Stimulated activated CD8-positive, alpha-beta memory T cell treated with anti-CD3 and anti-CD28 coated beads, Interleukin-15, amount 100 ng/mL, for 48 hours (primary cell): ENCODE data around the gene TESK2.
"Not testable (repeated sequence)": the region's sequence is repeated elsewhere in the genome, so short reads cannot be mapped to it uniquely, and the experiment has no call there.

ENCODE experiments used
- DNase-seq, 2 donors: peaks; one replicate each; pipeline ENCODE4 v3.0.0-alpha.2; 2020; ENCODE audit warnings: low read depth in 2 of 2

TESK2 gene

GRCh38 chr1:45375104-45376090 is 115.6 kb downstream of the TESK2 start:
- no peak for DNase-seq

DNA sequence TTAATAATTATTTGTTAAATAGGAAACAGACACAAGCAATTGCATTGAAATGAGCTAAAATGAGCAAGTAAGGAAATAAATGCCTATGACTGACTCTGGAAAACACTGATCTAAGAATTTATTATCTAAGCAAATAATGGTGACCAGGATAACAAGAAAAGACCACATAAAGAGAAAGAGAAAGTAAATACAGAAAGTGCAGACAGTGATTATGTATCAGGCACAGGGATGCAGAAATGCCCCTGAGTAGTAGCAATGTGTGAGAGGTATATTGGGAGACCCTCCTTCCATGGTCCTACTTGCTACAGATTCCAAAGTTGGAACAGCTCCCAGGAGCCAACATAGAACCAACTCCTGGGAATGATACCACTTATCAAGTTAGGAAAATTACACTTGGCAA is 117.4 kb downstream of the TESK2 start:
- no peak for DNase-seq

GRCh38 chr1:45370575-45370974 is 120.4 kb downstream of the TESK2 start:
- no peak for DNase-seq

DNA sequence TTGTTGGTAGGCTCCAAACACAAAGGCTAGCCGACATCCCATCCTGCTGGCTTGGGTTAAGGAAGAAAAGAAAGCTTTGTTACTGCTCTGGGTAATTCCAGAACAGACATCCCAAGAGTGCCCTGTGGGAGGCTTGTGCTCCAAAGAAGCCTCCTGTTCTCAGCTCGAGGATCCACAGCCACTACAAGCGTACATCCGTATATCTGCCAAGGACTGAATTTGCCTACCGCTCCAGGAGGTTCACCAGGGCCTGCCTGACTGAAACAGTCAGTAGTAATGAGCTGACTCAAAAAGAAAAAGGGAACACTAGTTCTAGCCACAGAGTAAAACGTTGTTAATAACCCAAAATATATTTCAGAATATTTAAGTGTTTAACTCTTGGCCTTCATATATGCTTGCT is 125.9 kb downstream of the TESK2 start:
- no peak for DNase-seq

GRCh38 chr1:45364294-45364693 is 126.7 kb downstream of the TESK2 start:
- no peak for DNase-seq

DNA sequence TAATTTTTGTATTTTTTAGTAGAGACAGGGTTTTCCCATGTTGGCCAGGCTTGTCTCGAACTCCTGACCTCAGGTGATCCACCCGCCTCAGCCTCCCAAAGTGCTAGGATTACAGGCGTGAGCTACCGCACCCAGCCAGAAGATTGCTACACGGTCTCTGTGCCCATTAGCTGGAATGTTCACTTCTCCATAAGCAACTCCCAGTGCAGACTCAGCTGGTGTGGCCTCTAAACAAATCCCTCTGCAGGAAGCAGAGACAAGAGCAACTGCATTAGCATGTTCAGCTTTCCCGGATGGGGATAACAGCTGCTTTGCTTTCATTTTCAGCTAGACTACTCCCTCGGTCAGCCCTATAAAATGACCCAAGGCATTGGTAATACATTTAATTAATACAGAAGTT is 130.0 kb downstream of the TESK2 start:
- DNase-seq: not testable (repeated sequence)

DNA sequence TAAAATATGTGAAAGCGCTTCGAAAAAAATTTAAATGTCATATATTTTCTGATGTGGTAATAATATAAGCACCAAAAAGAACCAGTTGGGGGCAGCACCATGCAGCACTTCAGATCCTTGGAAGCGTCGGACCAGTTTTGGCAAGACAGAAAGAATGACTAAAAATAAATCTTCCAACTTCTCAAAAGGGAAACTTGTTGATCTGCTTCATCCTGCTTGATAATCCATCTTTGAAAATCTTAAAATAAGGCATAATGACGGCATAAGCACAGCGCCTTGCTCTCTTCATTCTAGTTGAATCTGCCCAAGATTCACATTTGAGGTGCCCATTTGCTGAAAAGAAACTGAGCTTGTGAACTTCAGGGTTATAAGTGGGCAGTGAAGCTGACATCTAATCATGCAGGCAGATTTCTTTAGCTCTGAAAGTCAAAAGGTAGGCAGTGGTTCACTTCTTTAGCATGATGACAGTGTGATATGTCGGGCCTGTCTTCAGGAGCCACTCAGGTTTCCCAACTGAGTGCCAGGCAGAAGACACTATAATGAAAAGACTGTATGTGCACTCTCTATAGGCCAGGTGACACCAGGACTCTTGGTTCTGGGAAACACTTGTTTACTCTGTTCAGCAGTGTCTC is 131.0 kb downstream of the TESK2 start:
- no peak for DNase-seq

GRCh38 chr1:45356186-45356585 is 134.8 kb downstream of the TESK2 start:
- DNase-seq: no peak

DNA sequence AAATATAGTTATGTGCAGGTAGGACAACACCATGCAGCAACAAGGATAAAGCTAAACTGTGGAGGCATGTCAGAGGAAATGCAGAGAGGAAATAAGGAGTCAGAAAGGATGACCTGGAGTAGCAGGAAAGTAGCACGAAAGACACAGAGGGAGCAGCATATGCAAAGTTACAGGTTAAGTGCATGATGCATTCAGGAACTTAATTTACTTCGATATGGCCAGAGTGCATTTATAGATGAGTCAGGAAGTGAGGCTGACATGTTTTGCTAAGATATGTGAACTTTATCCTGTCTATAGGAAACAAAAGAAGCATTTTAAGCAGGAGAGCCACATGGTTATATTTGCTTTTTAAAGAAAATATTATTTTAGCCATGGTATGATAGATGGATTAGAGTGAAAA is 135.3 kb downstream of the TESK2 start:
- DNase-seq: no peak

GRCh38 chr1:45354838-45355237 is 136.1 kb downstream of the TESK2 start:
- no peak for DNase-seq

GRCh38 chr1:45353685-45354084 is 137.3 kb downstream of the TESK2 start:
- no peak for DNase-seq

- no peak for DNase-seq
These were observed 139.5 kb downstream of the TESK2 start for GRCh38 chr1:45351508-45351907.

- no peak for DNase-seq
These were observed 141.8 kb downstream of the TESK2 start for GRCh38 chr1:45348966-45349677.

- DNase-seq: no peak
These were observed 142.4 kb downstream of the TESK2 start for GRCh38 chr1:45348609-45348965.

DNA sequence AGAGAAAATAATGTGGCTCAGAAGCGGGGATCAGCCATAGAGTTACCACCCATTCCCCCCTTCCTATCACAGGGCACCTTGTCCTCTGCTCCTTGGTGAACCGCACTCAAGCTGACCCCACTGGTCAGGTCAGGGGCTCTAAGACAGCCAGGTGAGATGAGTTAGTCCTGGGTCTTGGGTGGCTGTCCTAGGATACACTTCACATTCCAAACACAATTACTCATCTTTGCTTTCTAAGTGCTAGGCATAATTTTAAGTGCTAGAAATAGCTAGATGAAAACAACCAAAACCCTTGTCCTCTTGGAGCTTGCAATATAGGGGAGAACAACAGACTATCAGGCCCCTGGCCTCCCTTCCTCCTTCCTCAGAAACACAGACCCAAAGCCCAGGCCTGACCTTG is 142.9 kb downstream of the TESK2 start:
- DNase-seq: no peak

DNA sequence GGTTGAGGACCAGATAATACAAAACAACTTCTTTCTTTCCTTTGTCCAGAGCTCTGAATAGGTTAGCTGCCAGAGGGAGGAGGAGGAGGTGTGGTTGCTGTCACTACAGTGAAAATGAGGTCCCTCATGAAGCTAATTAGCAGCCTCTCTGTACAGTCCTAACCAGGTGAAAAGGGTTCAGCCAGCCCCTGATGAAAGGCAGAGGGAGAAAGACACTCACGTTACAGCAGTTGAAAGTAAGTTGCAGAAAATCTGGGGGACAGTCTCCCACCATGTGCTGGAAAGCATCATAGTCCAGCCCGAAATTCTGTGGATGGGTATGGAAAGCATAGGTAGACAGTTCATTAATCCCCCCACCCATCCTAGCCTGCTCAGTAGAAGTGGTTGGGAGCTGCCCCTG is 144.5 kb downstream of the TESK2 start:
- DNase-seq: no peak

- no peak for DNase-seq
These were observed 145.9 kb downstream of the TESK2 start for GRCh38 chr1:45345014-45345413.

GRCh38 chr1:45344499-45344898 is 146.5 kb downstream of the TESK2 start:
- no peak for DNase-seq

DNA sequence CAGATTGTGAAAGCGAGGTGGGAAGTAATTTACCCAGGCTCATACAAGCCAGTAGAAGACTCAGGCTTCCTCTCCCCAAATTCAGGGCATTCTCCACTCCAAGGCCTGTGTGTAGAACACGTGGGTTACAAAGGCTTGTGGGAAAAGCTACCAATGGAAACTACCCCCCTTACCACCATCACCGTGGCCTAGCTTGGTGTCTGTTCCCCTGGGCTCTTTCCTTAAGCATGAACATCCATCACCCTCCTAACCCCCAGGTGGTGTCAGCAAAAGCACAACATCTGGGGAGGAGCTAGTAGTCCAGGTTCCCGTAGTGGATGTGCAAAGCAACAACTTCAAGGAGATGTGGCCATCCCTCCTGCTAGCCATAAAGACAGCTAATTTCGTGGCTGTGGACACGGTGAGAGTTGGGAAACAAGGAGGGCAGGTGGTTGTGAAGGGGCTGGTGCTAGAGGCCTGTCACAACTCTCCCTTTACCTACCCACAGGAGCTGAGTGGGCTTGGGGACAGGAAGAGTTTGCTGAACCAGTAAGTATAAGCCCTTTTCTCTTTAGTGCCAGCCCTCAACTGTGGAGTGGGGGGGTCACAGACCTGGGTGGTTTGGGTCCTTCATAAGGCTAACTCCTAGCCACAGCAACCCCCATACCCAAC is 150.0 kb downstream of the TESK2 start:
- no peak for DNase-seq

DNA sequence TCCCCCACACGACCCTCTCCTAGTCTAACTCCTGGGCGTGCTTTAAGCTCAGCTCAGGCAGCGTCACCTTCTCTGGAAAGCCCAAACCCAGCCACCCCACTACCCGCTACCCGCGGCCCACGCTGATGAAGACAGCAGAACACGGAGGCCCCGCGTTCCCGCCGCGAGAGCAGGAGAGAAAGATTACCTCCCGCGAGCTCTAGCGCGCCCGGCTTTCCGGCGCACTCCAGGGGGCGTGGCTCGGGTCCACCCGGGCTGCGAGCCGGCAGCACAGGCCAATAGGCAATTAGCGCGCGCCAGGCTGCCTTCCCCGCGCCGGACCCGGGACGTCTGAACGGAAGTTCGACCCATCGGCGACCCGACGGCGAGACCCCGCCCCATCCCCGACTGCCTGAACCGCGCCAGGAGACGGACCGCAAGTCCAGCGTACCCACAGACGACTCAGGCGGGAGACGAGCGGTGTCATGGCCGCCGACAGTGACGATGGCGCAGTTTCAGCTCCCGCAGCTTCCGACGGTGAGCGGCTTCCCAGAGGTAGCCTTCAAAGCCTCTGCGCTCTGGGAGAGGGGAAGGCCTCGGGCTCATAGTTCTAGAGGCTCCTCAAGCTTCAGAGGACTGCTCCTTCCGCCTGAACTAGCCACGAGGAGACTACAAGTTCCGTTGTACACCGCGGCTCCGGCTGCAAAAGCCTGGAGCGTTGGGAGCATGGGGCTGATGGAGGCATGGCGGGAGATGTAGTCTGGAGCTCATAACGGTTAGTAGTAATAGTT is 151.0 kb downstream of the TESK2 start, which contains the start of the genes MUTYH and TOE1:
MUTYH (minus strand) TSS at position 652 of the 770 bp plus-strand sequence. CDS start 5,935 bp downstream, outside the sequence.
TOE1 (plus strand) TSS at position 382 of the 770 bp plus-strand sequence; CDS start at position 465, 83 bp downstream.
- peak; percentile 97 to 99 for DNase-seq
